Erythroblast (primary cell): ENCODE data around the gene ASCC1.

Experiments used
- GATA1 ChIP-seq: IDR thresholded peaks from 2 replicates; pipeline ENCODE4 v1.6.1; 2011; ENCODE audit warnings: low read depth, mild to moderate bottlenecking, control low read depth, low read length, moderate library complexity
- POLR2A ChIP-seq: IDR thresholded peaks from 2 replicates; pipeline ENCODE4 v1.6.1; 2011; ENCODE audit warnings: mild to moderate bottlenecking, low read length

DNA sequence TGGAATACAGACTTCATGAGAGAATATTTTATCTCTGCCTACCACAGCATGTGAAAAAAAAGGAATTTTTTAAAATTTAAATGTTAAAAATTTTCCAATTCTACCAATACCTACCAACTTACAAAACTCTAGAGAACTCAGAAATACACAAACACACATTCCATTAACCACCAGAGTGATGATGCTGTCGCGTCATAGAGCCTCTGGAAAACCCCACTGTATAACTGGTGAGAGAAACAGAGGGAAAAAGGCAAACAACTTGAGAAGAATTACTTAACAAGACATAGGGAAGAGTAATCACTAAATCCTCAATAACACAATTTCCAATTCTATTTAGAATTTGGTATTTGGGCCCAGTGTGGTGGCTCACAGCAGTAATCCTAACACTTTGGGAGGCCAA, 121.5 kb downstream of the ASCC1 start:
- TF ChIP-seq POLR2A (no peak), GATA1 (no peak)
